HCT116 (cell line): ENCODE measurements around the gene C1orf21. TPM values are rescaled to one million over a fixed set of nuclear protein-coding genes. Genes with fewer than 3 reads are reported as not detected.

ENCODE experiments used
- ATAC-seq: fragments of 200-7000 bp; cut with Tn5 transposase; 2 replicates; pipeline ENCODE4 v1.9.1; 2020; ENCODE audit warnings: mild to moderate bottlenecking, moderate library complexity
- BruUV-seq: library from RNA; stranded (reverse); fragments of 400-500 nt; replicated peaks from 2 replicates; lab custom pipeline; 2021; lab: Mats Ljungman, UMichigan
- CTCF ChIA-PET: fragments of 300-600 bp; sonication (Branson Sonifier 250); formaldehyde crosslinking; loops from one replicate; lab custom pipeline; 2021; ENCODE audit warnings: antibody characterized with exemption; lab: Charles Lee
- POLR2A ChIA-PET: fragments of 300-600, 350-600 bp; sonication (Branson Sonifier 250); formaldehyde crosslinking; loops from one replicate; lab custom pipeline; 2021; ENCODE audit warnings: antibody characterized with exemption; lab: Charles Lee
- RAD21 ChIA-PET, 2 experiments: fragments of 300-600 bp; sonication (Branson Sonifier 250); formaldehyde crosslinking; loops; one replicate each; lab custom pipeline; 2023; ENCODE audit warnings: low total read pairs in 2 of 2; ENCODE audit not compliant: uncharacterized antibody in 2 of 2, unreplicated experiment in 2 of 2, low non-redundant PET in 1 of 2; lab: Charles Lee
- DNase-seq: peaks from one replicate; pipeline ENCODE4 v3.0.0-alpha.2; 2010; ENCODE audit warnings: low read depth, low spot score
- H2AFZ ChIP-seq: fragments of 200-600 bp; shearing (Covaris generic), sonication (generic); 2 replicates; pipeline ENCODE4 v1.6.1; 2017; ENCODE audit warnings: low read depth, mixed run types, mixed read lengths, antibody characterized with exemption, low read length; ENCODE audit not compliant: poor library complexity, severe bottlenecking
- H3K27ac ChIP-seq: 2 replicates; pipeline ENCODE4 v1.5.1; 2012; ENCODE audit warnings: low read depth, low read length
- H3K27me3 ChIP-seq: fragments of 200-600 bp; sonication (generic); 2 replicates; pipeline ENCODE4 v1.6.1; 2016; ENCODE audit warnings: mixed run types, low read length, mixed read lengths; ENCODE audit not compliant: insufficient read depth
- H3K36me3 ChIP-seq, 2 experiments: fragments of 200-500 bp in 1 of 2; fragments of 200-600 bp in 1 of 2; sonication (Bioruptor generic) in 1 of 2; sonication (generic) in 1 of 2; 2 replicates each; pipeline versions ENCODE4 v1.5.1 to v1.6.1; 2014 to 2016; ENCODE audit warnings: low read length in 2 of 2, inconsistent platforms in 1 of 2, mixed read lengths in 1 of 2, mixed run types in 1 of 2; ENCODE audit not compliant: insufficient read depth in 2 of 2, control insufficient read depth in 1 of 2
- H3K4me1 ChIP-seq, 2 experiments: fragments of 200-600 bp in 1 of 2; sonication (generic) in 1 of 2; 2 replicates each; pipeline versions ENCODE4 v1.5.1 to v1.6.1; 2012 to 2017; ENCODE audit warnings: low read length in 2 of 2, inconsistent platforms in 1 of 2, mild to moderate bottlenecking in 1 of 2, mixed read lengths in 1 of 2, mixed run types in 1 of 2, moderate library complexity in 1 of 2; ENCODE audit not compliant: insufficient read depth in 2 of 2, control insufficient read depth in 1 of 2
- H3K4me2 ChIP-seq: fragments of 200-600 bp; sonication (generic); 2 replicates; pipeline ENCODE4 v1.6.1; 2017; ENCODE audit warnings: mixed run types, low read length, mixed read lengths
- H3K4me3 ChIP-seq, 2 experiments: fragments of 200-600 bp in 1 of 2; sonication (generic) in 1 of 2; replicated peaks in 1 of 2; 2 replicates each; pipeline ENCODE4 v1.5.1; 2011 to 2016; ENCODE audit warnings: low read length in 2 of 2, control low read depth in 1 of 2, low read depth in 1 of 2, mild to moderate bottlenecking in 1 of 2, mixed read lengths in 1 of 2, mixed run types in 1 of 2
- H3K79me2 ChIP-seq: fragments of 200-600 bp; sonication (generic); 2 replicates; pipeline ENCODE4 v1.6.1; 2017; ENCODE audit warnings: mild to moderate bottlenecking, mixed run types, low read length, moderate library complexity, mixed read lengths; ENCODE audit not compliant: insufficient read depth
- H3K9ac ChIP-seq: fragments of 200-600 bp; sonication (generic); 2 replicates; pipeline ENCODE4 v1.6.1; 2016; ENCODE audit warnings: low read length, mixed read lengths
- H3K9me2 ChIP-seq: fragments of 200-600 bp; sonication (generic), shearing (Covaris generic); 2 replicates; pipeline ENCODE4 v1.6.1; 2017; ENCODE audit warnings: mixed run types, mild to moderate bottlenecking, moderate library complexity; ENCODE audit not compliant: insufficient read depth
- H3K9me3 ChIP-seq, 2 experiments: fragments of 200-500 bp in 1 of 2; fragments of 200-600 bp in 1 of 2; sonication (Bioruptor generic) in 1 of 2; sonication (generic) in 1 of 2; 2 replicates each; pipeline ENCODE4 v1.6.1; 2014 to 2017; ENCODE audit warnings: low read length in 2 of 2, mixed read lengths in 2 of 2, inconsistent platforms in 1 of 2, low read depth in 1 of 2, mild to moderate bottlenecking in 1 of 2, mixed run types in 1 of 2, moderate library complexity in 1 of 2; ENCODE audit not compliant: control insufficient read depth in 1 of 2, insufficient read depth in 1 of 2
- H4K20me1 ChIP-seq: fragments of 200-600 bp; sonication (generic), shearing (Covaris generic); 2 replicates; pipeline ENCODE4 v1.6.1; 2017; ENCODE audit warnings: mixed run types, mild to moderate bottlenecking, moderate library complexity; ENCODE audit not compliant: insufficient read depth
- EGR1 ChIP-seq: IDR thresholded peaks from 2 replicates; pipeline ENCODE4 v1.6.1; 2012; ENCODE audit warnings: low read depth
- EZH2phosphoT487 ChIP-seq: fragments of 200-600 bp; IDR thresholded peaks from 2 replicates; pipeline ENCODE4 v1.6.1; 2018; ENCODE audit warnings: antibody characterized with exemption, borderline replicate concordance
- SIN3A ChIP-seq: IDR thresholded peaks from 2 replicates; pipeline ENCODE4 v1.6.1; 2012; ENCODE audit warnings: low read depth
- SP1 ChIP-seq: IDR thresholded peaks from 2 replicates; pipeline ENCODE4 v1.6.1; 2012; ENCODE audit warnings: low read depth
- SRF ChIP-seq: IDR thresholded peaks from 2 replicates; pipeline ENCODE4 v1.6.1; 2012; ENCODE audit warnings: low read depth
- TCF7L2 ChIP-seq: IDR thresholded peaks from 2 replicates; pipeline ENCODE4 v1.7.0; 2011; ENCODE audit warnings: borderline replicate concordance, inconsistent platforms; ENCODE audit not compliant: insufficient read depth, insufficient read length; ENCODE audit errors: extremely low read depth
- YY1 ChIP-seq: IDR thresholded peaks from 2 replicates; pipeline ENCODE4 v1.6.1; 2011; ENCODE audit warnings: low read length, low read depth, moderate library complexity, mild to moderate bottlenecking; ENCODE audit not compliant: insufficient replicate concordance; ENCODE audit errors: extremely low read depth
- ZFX ChIP-seq: fragments of 450-650 bp; IDR thresholded peaks from 2 replicates; pipeline ENCODE4 v1.6.1; 2017
- intact Hi-C: fragments of 100-400 bp; cut with micrococcal nuclease; formaldehyde crosslinking; loops from 2 replicates; pipeline ENCODE4 v1.10.0; 2022
- total RNA-seq: library from RNA; stranded (reverse); gene quantifications from one replicate; pipeline ENCODE4 v1.2.1, GENCODE V29; 2021; ENCODE audit not compliant: unreplicated experiment
- TF ChIP-seq, protein P1 (sequence below), 3 experiments: fragments of 200-600 bp in 1 of 3; sonication (generic) in 1 of 3; IDR thresholded peaks in 2 of 3; conservative IDR thresholded peaks in 1 of 3; 2 replicates each; pipeline ENCODE4 v1.5.1; 2012 to 2017; ENCODE audit warnings: low read depth in 2 of 3, low read length in 2 of 3, antibody characterized with exemption in 1 of 3, borderline replicate concordance in 1 of 3, control low read depth in 1 of 3, mild to moderate bottlenecking in 1 of 3, mixed read lengths in 1 of 3, mixed run types in 1 of 3, moderate library complexity in 1 of 3; ENCODE audit not compliant: insufficient read depth in 1 of 3
- TF ChIP-seq, protein P2 (sequence below): IDR thresholded peaks from 2 replicates; pipeline ENCODE4 v1.6.1; 2011; ENCODE audit warnings: mild to moderate bottlenecking, low read length, moderate library complexity; ENCODE audit not compliant: insufficient replicate concordance; ENCODE audit errors: extremely low read depth
- TF ChIP-seq, protein P3 (sequence below): IDR thresholded peaks from 2 replicates; pipeline ENCODE4 v1.6.1; 2012; ENCODE audit warnings: low read depth

C1orf21 gene
- total RNA-seq, 1 experiment from 2014 or later = 8.9 TPM

- Histone ChIP-seq H4K20me1 (no peaks in the 10 kb centered on the region), H3K4me2 (no peak overlapping the region), H3K27me3 (no peaks in the 10 kb centered on the region), H3K36me3 (no peaks in the 10 kb centered on the region), H3K9me2 (no peaks in the 10 kb centered on the region), H3K9ac (no peak overlapping the region), H3K4me3 (no peak overlapping the region), H3K27ac (no peak overlapping the region), H3K4me1 (peaks cover 4 to 10% of the 10 kb centered on the region in 2 experiments; a peak in 2 of 4 replicates), H3K9me3 (no peaks in the 10 kb centered on the region), H3K79me2 (no peaks in the 10 kb centered on the region), H2AFZ (no peak overlapping the region)
- TF ChIP-seq ZFX (no peak), SIN3A (no peak), TCF7L2 (no peak), YY1 (no peak), EZH2phosphoT487 (no peak), SRF (no peak), SP1 (no peak), EGR1 (no peak)
- TF ChIP-seq, protein P1, sequence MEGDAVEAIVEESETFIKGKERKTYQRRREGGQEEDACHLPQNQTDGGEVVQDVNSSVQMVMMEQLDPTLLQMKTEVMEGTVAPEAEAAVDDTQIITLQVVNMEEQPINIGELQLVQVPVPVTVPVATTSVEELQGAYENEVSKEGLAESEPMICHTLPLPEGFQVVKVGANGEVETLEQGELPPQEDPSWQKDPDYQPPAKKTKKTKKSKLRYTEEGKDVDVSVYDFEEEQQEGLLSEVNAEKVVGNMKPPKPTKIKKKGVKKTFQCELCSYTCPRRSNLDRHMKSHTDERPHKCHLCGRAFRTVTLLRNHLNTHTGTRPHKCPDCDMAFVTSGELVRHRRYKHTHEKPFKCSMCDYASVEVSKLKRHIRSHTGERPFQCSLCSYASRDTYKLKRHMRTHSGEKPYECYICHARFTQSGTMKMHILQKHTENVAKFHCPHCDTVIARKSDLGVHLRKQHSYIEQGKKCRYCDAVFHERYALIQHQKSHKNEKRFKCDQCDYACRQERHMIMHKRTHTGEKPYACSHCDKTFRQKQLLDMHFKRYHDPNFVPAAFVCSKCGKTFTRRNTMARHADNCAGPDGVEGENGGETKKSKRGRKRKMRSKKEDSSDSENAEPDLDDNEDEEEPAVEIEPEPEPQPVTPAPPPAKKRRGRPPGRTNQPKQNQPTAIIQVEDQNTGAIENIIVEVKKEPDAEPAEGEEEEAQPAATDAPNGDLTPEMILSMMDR (IDR thresholded peaks at IDR 0.05 in 2 of 3, conservative IDR thresholded peaks at IDR 0.05 in 1 of 3; ENCODE audit: borderline replicate concordance in 1 of 3, insufficient read depth in 1 of 3, low read depth in 2 of 3, low read length in 2 of 3) = no peak
- TF ChIP-seq, protein P2, sequence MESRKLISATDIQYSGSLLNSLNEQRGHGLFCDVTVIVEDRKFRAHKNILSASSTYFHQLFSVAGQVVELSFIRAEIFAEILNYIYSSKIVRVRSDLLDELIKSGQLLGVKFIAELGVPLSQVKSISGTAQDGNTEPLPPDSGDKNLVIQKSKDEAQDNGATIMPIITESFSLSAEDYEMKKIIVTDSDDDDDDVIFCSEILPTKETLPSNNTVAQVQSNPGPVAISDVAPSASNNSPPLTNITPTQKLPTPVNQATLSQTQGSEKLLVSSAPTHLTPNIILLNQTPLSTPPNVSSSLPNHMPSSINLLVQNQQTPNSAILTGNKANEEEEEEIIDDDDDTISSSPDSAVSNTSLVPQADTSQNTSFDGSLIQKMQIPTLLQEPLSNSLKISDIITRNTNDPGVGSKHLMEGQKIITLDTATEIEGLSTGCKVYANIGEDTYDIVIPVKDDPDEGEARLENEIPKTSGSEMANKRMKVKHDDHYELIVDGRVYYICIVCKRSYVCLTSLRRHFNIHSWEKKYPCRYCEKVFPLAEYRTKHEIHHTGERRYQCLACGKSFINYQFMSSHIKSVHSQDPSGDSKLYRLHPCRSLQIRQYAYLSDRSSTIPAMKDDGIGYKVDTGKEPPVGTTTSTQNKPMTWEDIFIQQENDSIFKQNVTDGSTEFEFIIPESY = no peak
- TF ChIP-seq, protein P3, sequence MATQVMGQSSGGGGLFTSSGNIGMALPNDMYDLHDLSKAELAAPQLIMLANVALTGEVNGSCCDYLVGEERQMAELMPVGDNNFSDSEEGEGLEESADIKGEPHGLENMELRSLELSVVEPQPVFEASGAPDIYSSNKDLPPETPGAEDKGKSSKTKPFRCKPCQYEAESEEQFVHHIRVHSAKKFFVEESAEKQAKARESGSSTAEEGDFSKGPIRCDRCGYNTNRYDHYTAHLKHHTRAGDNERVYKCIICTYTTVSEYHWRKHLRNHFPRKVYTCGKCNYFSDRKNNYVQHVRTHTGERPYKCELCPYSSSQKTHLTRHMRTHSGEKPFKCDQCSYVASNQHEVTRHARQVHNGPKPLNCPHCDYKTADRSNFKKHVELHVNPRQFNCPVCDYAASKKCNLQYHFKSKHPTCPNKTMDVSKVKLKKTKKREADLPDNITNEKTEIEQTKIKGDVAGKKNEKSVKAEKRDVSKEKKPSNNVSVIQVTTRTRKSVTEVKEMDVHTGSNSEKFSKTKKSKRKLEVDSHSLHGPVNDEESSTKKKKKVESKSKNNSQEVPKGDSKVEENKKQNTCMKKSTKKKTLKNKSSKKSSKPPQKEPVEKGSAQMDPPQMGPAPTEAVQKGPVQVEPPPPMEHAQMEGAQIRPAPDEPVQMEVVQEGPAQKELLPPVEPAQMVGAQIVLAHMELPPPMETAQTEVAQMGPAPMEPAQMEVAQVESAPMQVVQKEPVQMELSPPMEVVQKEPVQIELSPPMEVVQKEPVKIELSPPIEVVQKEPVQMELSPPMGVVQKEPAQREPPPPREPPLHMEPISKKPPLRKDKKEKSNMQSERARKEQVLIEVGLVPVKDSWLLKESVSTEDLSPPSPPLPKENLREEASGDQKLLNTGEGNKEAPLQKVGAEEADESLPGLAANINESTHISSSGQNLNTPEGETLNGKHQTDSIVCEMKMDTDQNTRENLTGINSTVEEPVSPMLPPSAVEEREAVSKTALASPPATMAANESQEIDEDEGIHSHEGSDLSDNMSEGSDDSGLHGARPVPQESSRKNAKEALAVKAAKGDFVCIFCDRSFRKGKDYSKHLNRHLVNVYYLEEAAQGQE = no peak
- ATAC-seq (no peak), DNase-seq (no peak)
- no TSS peak for BruUV-seq
- CTCF ChIA-PET = no interaction called here
- intact Hi-C loops = no loop called here
- RAD21 ChIA-PET = no interaction called here
- POLR2A ChIA-PET = no interaction called here
Observed at GRCh38 chr1:184482136-184482535, 95.3 kb downstream of the C1orf21 start.
